K562 (cell line): Measurements from ENCODE around the gene ECHDC3. TPM values are rescaled to one million over a fixed set of nuclear protein-coding genes. Genes with fewer than 3 reads are reported as not detected.

Experiments used
- ATAC-seq: fragments of 200-7000 bp; cut with Tn5 transposase; 3 replicates; pipeline ENCODE4 v1.9.1; 2020; ENCODE audit warnings: moderate library complexity
- BruUV-seq: library from RNA; stranded (reverse); fragments of 400-500 nt; replicated peaks from 2 replicates; lab custom pipeline; 2021; lab: Mats Ljungman, UMichigan
- CTCF ChIA-PET: fragments of 300-600 bp; formaldehyde crosslinking; extraction: SDS; loops from one replicate; lab custom pipeline; 2021; ENCODE audit warnings: low intra/inter-chr PET ratio; lab: Yijun Ruan, JAX
- POLR2A ChIA-PET: fragments of 300-600, 350-650 bp; sonication (Branson Sonifier 250); formaldehyde crosslinking; extraction: SDS; loops from one replicate; lab custom pipeline; 2021; ENCODE audit warnings: antibody characterized with exemption, inconsistent platforms; lab: Yijun Ruan, JAX
- DNase-seq, 4 experiments: peaks; one replicate each; pipeline versions ENCODE4 v3.0.0 to v3.0.0-alpha.2; 2011 to 2018; ENCODE audit warnings: low spot score in 3 of 4, mixed read lengths in 3 of 4; ENCODE audit errors: extremely low read depth in 1 of 4
- FAIRE-seq: peaks from 2 replicates; lab custom pipeline; 2011; peaks lifted over from hg19 to GRCh38; lab: Jason Lieb, UNC
- H2AFZ ChIP-seq: 2 replicates; pipeline ENCODE4 v1.6.0; 2011; ENCODE audit warnings: low read depth, low read length, control low read depth, inconsistent platforms
- H3K27ac ChIP-seq: fragments of 200-600 bp; 3 replicates; pipeline ENCODE4 v1.8.0; 2011; ENCODE audit warnings: low read depth, mild to moderate bottlenecking, control low read depth, inconsistent platforms, low read length, moderate library complexity, mixed read lengths; ENCODE audit errors: extremely low read depth
- H3K27me3 ChIP-seq, 2 experiments: fragments of 300-600 bp in 1 of 2; 2 replicates in 1 of 2; 3 replicates in 1 of 2; pipeline versions ENCODE4 v1.6.0 to v1.8.0; 2011; ENCODE audit warnings: inconsistent platforms in 2 of 2, low read length in 2 of 2, mild to moderate bottlenecking in 1 of 2, mixed read lengths in 1 of 2, moderate library complexity in 1 of 2; ENCODE audit not compliant: control insufficient read depth in 2 of 2, insufficient read depth in 2 of 2
- H3K36me3 ChIP-seq: fragments of 300-600 bp; 3 replicates; pipeline ENCODE4 v1.8.0; 2011; ENCODE audit warnings: mild to moderate bottlenecking, low read length, inconsistent platforms; ENCODE audit not compliant: control insufficient read depth, insufficient read depth
- H3K4me1 ChIP-seq, 2 experiments: fragments of 200-600 bp in 1 of 2; replicated peaks in 1 of 2; 2 replicates in 1 of 2; 3 replicates in 1 of 2; pipeline versions ENCODE4 v1.5.1 to v1.8.0; 2011; ENCODE audit warnings: inconsistent platforms in 2 of 2, low read length in 2 of 2, mild to moderate bottlenecking in 1 of 2, mixed read lengths in 1 of 2, moderate library complexity in 1 of 2; ENCODE audit not compliant: control insufficient read depth in 2 of 2, insufficient read depth in 2 of 2
- H3K4me2 ChIP-seq: 2 replicates; pipeline ENCODE4 v1.6.1; 2011; ENCODE audit warnings: low read length, control low read depth, inconsistent platforms, mixed read lengths; ENCODE audit not compliant: insufficient read depth
- H3K4me3 ChIP-seq: fragments of 200-600 bp; sonication (generic), shearing (Covaris generic); 2 replicates; pipeline ENCODE4 v1.5.1; 2016; ENCODE audit warnings: control low read depth, inconsistent platforms
- H3K79me2 ChIP-seq: fragments of 200-600 bp; 3 replicates; pipeline ENCODE4 v1.8.0; 2011; ENCODE audit warnings: low read length, inconsistent platforms; ENCODE audit not compliant: control insufficient read depth, insufficient read depth
- H3K9ac ChIP-seq, 2 experiments: 2 replicates each; pipeline versions ENCODE4 v1.6.0 to v1.6.1; 2011; ENCODE audit warnings: low read depth in 2 of 2, low read length in 2 of 2, control low read depth in 1 of 2, inconsistent platforms in 1 of 2, mild to moderate bottlenecking in 1 of 2, mixed read lengths in 1 of 2; ENCODE audit not compliant: insufficient read depth in 1 of 2
- H3K9me1 ChIP-seq: one replicate; pipeline ENCODE4 v1.6.0; 2011; ENCODE audit warnings: inconsistent platforms, mild to moderate bottlenecking, low read length, moderate library complexity; ENCODE audit not compliant: control insufficient read depth, insufficient read depth
- H3K9me3 ChIP-seq: replicated peaks from 2 replicates; pipeline ENCODE4 v1.5.1; 2011; ENCODE audit warnings: low read depth, low read length, inconsistent platforms; ENCODE audit not compliant: control insufficient read depth, insufficient read depth
- H4K20me1 ChIP-seq: replicated peaks from 2 replicates; pipeline ENCODE4 v1.6.1; 2011; ENCODE audit warnings: low read length, inconsistent platforms, mixed read lengths; ENCODE audit not compliant: control insufficient read depth, insufficient read depth
- HSF4 ChIP-seq: fragments of 250-450 bp; sonication (Bioruptor Pico); IDR thresholded peaks from 2 replicates; pipeline ENCODE4 v2.1.2; 2022; ENCODE audit warnings: mild to moderate bottlenecking, moderate library complexity, borderline replicate concordance
- PHF8 ChIP-seq: fragments of 200-600 bp; sonication (generic); IDR thresholded peaks from 2 replicates; pipeline ENCODE4 v1.6.1; 2012; ENCODE audit warnings: mixed run types, mild to moderate bottlenecking, inconsistent platforms, low read length, moderate library complexity, borderline replicate concordance
- UBTF ChIP-seq, 2 experiments: IDR thresholded peaks; 2 replicates each; pipeline ENCODE4 v1.6.1; 2012; ENCODE audit warnings: improper control_type of control experiment in 2 of 2, low read depth in 2 of 2, low read length in 2 of 2, borderline replicate concordance in 1 of 2
- ZNF12 ChIP-seq: sonication (generic); formaldehyde crosslinking; IDR thresholded peaks from 2 replicates; pipeline ENCODE4 v1.4.0; 2020; ENCODE audit warnings: mild to moderate bottlenecking, missing genetic modification reagents
- WGBS: fragments of 100-300 bp; shearing (Covaris generic); methylation state at CpG from one replicate; pipeline ENCODE4 v1.1.6; 2016; ENCODE audit warnings: low coverage, mixed read lengths; ENCODE audit not compliant: insufficient coverage; ENCODE audit errors: missing lambda C conversion rate; 5-methylcytosine and 5-hydroxymethylcytosine counted together
- in situ Hi-C: fragments of 300-500 bp; cut with MboI; formaldehyde crosslinking; loops from 4 replicates; pipeline ENCODE4 v1.15.0; 2018; ENCODE audit warnings: inconsistent platforms, mixed read lengths
- intact Hi-C: fragments of 100-400 bp; cut with micrococcal nuclease; formaldehyde crosslinking; loops from 2 replicates; pipeline ENCODE4 v1.14.2; 2022
- polyA plus RNA-seq, 8 experiments: library from polyadenylated mRNA; depleted of rRNA in 4 of 8; stranded (reverse) in 5 of 8; unstranded in 3 of 8; fragments of >200 nt; fragmentation: Nextera tagmentation in 2 of 8; fragmentation: Illumina TruSeq in 1 of 8; extraction: Ambion mirVana in 2 of 8; extraction: Trizol in 1 of 8; gene quantifications; 2 replicates each; pipeline versions ENCODE4 v1.2.1 to v1.2.3, GENCODE V29; 2011 to 2014; ENCODE audit warnings: inconsistent platforms in 1 of 8, missing spikeins in 1 of 8
- total RNA-seq, 7 experiments: library from RNA; depleted of rRNA in 6 of 7; stranded (reverse); fragments of >200 nt in 6 of 7; fragmentation: Illumina TruSeq in 2 of 7; extraction: Trizol in 2 of 7; gene quantifications; 2 replicates each; pipeline versions ENCODE4 v1.2.1 to v1.2.3, GENCODE V29; 2011 to 2021; ENCODE audit warnings: low replicate concordance in 1 of 7

ECHDC3 gene
- total and polyA plus RNA-seq, 9 of the 15 experiments (the other 6 are each of a cell fraction or from before 2014, with no cell fraction given): 0.53 to 21.9 (median 15.7) TPM

DNA sequence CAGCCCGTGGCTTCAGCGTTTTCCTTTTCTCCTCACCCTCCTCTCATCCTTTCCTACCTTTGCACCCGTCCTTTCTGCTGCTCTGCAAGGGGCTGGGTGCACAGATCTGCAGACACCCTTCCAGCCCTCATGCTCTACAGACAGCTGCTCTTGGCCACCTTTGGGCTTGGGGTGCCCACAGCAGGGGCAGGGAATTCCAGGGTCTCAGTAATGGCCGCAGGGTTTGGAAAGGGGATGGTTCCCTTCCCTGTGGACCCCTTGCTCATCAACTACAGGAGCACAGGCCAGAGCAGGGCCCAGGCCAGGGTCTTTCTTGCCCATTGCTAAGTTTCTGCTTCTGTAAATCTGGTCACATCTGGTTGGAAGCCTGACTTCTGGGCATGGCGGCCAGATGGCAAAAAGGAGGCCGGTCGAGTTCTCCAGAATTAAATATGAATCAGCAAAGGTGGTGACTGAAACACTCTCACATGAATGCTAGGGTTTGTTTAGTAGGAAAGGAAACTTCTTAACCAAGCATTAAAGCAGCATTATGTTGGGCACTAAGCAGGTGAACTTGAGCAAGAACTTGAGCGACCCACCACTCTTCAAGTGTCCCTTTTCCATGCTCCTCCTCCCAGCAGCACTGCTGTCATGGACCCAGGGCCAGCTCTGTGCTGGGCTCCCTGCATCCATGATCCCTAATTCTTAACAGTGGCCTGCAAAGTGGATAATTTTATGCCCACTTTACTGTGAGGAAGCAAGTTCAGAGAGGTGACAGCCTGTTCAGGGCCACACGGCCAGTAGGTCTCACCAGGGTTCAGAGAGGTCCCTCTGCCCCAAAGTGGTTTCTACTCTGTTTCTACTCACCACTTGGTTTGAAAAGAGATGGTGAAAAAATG lies 1.5 kb downstream of the ECHDC3 start:
- Histone ChIP-seq H3K27me3 (no peaks in the 10 kb centered on the region), H3K36me3 (peaks cover 5% of the 10 kb centered on the region; the same call in 1 of the 3 replicates), H2AFZ (no peak overlapping the region), H3K4me3 (peak overlapping the region; percentile 69; the same call in 1 of the 2 replicates), H3K27ac (no peak overlapping the region), H3K4me1 (peaks cover 4 to 17% of the 10 kb centered on the region in 2 experiments; a peak in 4 of 5 replicates), H3K9me3 (no peaks in the 10 kb centered on the region), H3K79me2 (peaks cover 10% of the 10 kb centered on the region; the same call in 2 of the 3 replicates), H3K9me1 (peaks cover 3% of the 10 kb centered on the region), H3K9ac (peak overlapping the region; percentile 49 to 82; a peak in 3 of 4 replicates)
- DNase-seq (no peak), FAIRE-seq (no peak)
- in situ Hi-C loops: no loop called here
- intact Hi-C loops: no loop called here
- CTCF ChIA-PET: no interaction called here
- POLR2A ChIA-PET: interaction anchor here (0.8 to 0.9 kb wide), 2 partner anchors 13 to 14 kb away, joined by 3 to 4 read pairs; no protein-coding TSS in a partner anchor
- WGBS: 61% methylated on average over 9 of the region's 9 CpGs
- TF ChIP-seq UBTF (IDR thresholded peaks at IDR 0.05; ENCODE audit: borderline replicate concordance in 1 of 2, low read depth in 2 of 2, low read length in 2 of 2) (no peak), ZNF12 (CRISPR knock-in tag) (peak; percentile 8; the same call in 1 of the 2 replicates), HSF4 (CRISPR knock-in tag) (no peak), PHF8 (no peak)
- TF ChIP-seq, all 486 proteins: peak for 1
- Histone ChIP-seq H4K20me1 (no peaks in the 10 kb centered on the region), H3K4me2 (peak overlapping the region; percentile 80; the same call in 1 of the 2 replicates)
- ATAC-seq: no peak
- BruUV-seq: TSS peak; percentile 38
